ENCODE results near the gene GH2. TPM values are rescaled to one million over a fixed set of nuclear protein-coding genes. Genes with fewer than 3 reads are reported as not detected.
"Not testable (repeated sequence)": the region's sequence is repeated elsewhere in the genome, so short reads cannot be mapped to it uniquely, and the experiment has no call there.

GH2 gene
- total RNA-seq, 2 donors from 2014 or later: not detected

DNA sequence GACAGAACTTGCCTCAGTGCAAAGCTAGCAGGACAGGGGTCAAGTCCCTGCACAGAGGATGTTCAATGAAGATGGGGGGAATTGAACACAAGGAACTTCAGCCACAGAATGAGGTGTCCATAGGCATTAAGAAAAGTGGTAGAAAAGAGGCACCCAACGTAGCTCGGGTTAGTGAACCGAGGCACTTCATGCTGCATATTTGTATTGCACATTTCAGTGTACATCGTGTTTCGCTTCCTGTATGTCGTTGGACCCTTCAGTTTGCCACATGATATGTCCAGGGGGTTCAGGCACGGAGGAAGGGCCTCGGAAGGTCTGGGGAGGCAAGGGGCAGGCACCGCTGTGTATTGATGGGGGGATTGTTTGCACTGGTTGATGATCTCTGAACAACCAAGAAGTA, 3.3 kb downstream of the GH2 start:
- not testable (repeated sequence) for H3K9me3 Mint-ChIP-seq; ATAC-seq (replicated peaks in 1 of 2); H3K4me1 Mint-ChIP-seq (ENCODE audit: low read depth); H3K36me3 Mint-ChIP-seq (ENCODE audit: insufficient read depth in 2 of 2); H3K4me3 Mint-ChIP-seq; H3K27me3 Mint-ChIP-seq (ENCODE audit: low read depth); DNase-seq; H3K27ac Mint-ChIP-seq

DNA sequence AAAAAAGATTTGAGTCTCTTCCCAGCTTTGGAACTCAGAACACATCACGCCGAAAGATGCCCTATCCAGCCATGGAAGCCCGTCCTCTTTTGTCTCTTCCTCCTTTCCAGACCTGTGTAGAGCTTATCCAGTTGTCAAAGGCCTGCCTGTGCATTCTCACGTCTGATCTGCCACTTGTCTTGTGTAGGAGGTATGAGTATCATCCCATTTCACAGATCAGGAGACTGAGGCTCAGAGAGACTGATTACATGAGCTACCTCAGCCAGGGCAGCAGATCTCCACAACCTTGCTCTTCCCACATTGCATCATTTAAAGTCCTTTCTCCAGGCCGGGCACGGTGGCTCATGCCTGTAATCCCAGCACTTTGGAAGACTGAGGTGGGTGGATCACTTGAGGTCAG, 7.1 kb downstream of the GH2 start:
- not testable (repeated sequence) for H3K4me3 Mint-ChIP-seq; H3K27me3 Mint-ChIP-seq (ENCODE audit: low read depth); ATAC-seq (replicated peaks in 1 of 2); DNase-seq; H3K36me3 Mint-ChIP-seq (ENCODE audit: insufficient read depth in 2 of 2); H3K27ac Mint-ChIP-seq; H3K4me1 Mint-ChIP-seq (ENCODE audit: low read depth); H3K9me3 Mint-ChIP-seq

DNA sequence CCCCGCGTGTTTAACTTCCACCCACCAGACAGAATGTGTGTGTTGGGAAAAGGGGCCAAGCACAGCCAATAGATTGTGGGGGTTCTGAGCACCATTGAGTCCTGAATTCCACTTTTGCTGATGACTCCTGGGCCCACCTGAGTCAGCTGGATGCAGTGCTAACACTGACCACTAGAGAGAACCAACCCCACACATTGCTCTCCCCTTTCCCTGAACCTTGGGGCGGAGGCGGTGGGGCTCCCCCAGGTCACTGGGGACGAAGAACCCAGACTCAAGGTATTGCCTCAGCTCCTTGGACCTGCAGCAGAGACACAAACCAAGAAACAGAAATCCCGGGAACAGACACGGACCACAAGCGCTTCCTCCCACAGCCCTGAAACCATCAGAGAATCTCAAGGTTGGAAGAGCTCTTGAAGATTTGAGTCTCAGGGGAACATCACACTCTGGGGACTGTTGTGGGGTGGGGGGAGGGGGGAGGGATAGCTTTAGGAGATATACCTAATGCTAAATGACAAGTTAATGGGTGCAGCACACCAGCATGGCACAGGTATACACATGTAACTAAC, 7.6 kb downstream of the GH2 start:
- H3K4me1 Mint-ChIP-seq (ENCODE audit: low read depth); DNase-seq; H3K27me3 Mint-ChIP-seq (ENCODE audit: low read depth); H3K27ac Mint-ChIP-seq; H3K36me3 Mint-ChIP-seq (ENCODE audit: insufficient read depth in 2 of 2); H3K4me3 Mint-ChIP-seq; H3K9me3 Mint-ChIP-seq; ATAC-seq (replicated peaks in 1 of 2): not testable (repeated sequence)

DNA sequence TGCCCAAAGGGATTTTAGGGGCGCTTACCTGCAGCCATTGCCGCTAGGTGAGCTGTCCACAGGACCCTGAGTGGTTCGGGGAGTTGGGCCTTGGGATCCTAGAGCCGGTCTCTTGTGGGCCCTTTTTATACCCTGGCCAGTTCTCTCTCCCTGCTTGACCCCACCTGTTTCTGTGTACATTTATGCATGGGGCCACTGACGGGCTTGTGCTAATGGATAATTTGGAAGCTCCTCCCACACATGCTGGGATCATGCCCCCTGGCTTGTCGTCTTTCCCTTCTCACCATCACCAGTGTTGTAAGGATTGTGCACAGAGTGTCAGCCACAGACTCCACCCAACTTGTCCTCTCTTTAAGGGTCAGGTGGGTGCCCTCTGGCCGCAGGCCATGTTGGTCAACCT, 8.2 kb downstream of the GH2 start, which contains the start of gene CSH2:
Gene CSH2 (minus strand): TSS at position 101 of the 400 bp plus-strand sequence. CDS start 63 bp downstream, at position 38.
- ATAC-seq (replicated peaks in 1 of 2); H3K4me1 Mint-ChIP-seq (ENCODE audit: low read depth); H3K36me3 Mint-ChIP-seq (ENCODE audit: insufficient read depth in 2 of 2): not testable (repeated sequence)

DNA sequence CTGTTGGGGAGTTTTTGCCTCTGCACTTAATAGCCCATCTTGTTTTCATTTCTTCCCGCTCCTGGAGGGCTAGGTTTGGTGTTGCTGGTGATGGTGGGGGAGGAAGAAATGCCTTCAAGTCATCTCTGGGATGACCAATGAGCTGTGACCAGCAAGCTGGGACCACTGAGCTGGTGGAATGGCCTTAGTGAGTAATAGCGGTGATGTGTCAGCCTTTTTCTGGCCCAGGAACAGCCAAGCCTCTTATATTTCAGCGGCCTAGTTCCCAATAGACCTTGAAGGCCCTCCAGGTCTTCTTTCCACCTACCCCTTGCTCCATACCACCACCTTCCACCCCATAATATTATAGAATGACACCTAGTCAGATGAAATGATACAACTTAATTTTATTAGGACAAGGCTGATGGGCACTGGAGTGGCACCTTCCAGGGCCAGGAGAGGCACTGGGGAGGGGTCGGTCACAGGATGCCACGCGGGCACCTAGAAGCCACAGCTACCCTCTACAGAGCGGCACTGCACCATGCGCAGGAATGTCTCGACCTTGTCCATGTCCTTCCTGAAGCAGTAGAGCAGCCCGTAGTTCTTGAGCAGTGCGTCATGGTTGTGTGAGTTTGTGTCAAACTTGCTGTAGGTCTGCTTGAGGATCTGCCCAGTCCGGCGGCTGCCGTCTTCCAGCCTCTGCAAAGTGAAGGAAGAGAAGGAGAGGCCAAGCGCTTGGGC, 9.9 kb downstream of the GH2 start:
- H3K36me3 Mint-ChIP-seq (ENCODE audit: insufficient read depth in 2 of 2); H3K4me3 Mint-ChIP-seq; H3K27ac Mint-ChIP-seq; H3K4me1 Mint-ChIP-seq (ENCODE audit: low read depth); H3K9me3 Mint-ChIP-seq; ATAC-seq (replicated peaks in 1 of 2); H3K27me3 Mint-ChIP-seq (ENCODE audit: low read depth); DNase-seq: not testable (repeated sequence)

More for the DNA sequence above, 8.2 kb downstream of the GH2 start, which contains the start of gene CSH2:
- not testable (repeated sequence) for H3K27me3 Mint-ChIP-seq (ENCODE audit: low read depth); H3K9me3 Mint-ChIP-seq; DNase-seq; H3K27ac Mint-ChIP-seq; H3K4me3 Mint-ChIP-seq

DNA sequence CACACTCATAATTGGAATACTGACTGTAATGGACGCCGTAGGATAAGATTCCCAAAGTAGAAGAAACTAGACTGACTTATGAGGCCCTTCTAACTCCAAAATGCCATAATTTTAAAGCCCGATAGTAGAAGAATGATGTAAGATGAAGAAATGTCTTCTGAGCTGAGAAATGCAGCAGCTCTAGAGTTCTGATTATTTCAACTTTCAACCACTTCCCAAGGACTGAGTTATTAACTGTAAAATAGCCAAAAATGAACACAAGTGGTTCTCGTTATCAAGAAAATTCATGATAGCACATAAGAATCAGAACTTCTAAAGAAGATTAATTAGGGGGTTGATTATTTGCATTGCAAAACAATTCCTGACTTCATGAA, 11.5 kb downstream of the GH2 start:
- ATAC-seq (replicated peaks in 1 of 2); H3K27me3 Mint-ChIP-seq (ENCODE audit: low read depth); DNase-seq; H3K9me3 Mint-ChIP-seq; H3K36me3 Mint-ChIP-seq (ENCODE audit: insufficient read depth in 2 of 2); H3K27ac Mint-ChIP-seq; H3K4me1 Mint-ChIP-seq (ENCODE audit: low read depth); H3K4me3 Mint-ChIP-seq: not testable (repeated sequence)

DNA sequence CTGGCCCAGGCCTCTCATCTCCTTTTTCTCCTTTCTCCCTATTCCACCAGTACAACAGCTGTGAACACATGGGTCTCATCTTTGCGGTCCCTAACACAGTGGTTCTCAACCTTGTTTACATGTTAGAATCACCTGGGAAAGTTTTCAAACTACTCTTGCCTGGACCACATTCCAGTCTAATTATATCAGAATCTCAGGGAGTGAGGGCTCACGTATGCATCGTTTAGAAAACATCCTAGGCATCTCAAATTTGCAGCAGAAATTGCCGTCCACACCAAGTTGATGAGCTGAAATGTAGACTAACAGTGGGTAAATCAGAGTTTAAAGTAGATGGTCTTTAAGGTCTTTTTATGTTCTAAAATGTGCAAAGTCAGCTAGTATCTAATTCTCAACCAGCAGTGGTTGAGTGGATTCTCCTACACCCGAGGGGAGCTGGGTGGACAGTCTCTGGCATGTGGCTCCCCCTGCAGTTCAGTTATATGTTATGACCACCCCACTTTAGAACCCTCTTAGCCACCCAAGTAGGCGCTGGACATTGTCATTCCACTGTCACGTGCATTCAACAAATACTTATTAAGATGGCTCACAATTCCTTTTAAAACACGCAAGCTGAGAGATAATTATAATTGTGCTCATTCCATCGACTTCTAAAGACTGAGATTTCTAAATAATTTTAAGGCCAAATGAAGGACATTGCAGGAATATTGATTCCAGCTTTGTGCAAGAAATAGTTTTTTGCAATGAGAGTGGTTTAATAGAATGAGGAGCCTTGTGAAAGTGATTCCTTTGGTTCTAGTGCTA, 12.1 kb downstream of the GH2 start:
- peak in 1 of 2 donors; percentile 39 for ATAC-seq (replicated peaks in 1 of 2)
- H3K9me3 Mint-ChIP-seq; DNase-seq; H3K4me1 Mint-ChIP-seq (ENCODE audit: low read depth); H3K4me3 Mint-ChIP-seq; H3K27ac Mint-ChIP-seq; H3K27me3 Mint-ChIP-seq (ENCODE audit: low read depth); H3K36me3 Mint-ChIP-seq (ENCODE audit: insufficient read depth in 2 of 2): not testable (repeated sequence)

DNA sequence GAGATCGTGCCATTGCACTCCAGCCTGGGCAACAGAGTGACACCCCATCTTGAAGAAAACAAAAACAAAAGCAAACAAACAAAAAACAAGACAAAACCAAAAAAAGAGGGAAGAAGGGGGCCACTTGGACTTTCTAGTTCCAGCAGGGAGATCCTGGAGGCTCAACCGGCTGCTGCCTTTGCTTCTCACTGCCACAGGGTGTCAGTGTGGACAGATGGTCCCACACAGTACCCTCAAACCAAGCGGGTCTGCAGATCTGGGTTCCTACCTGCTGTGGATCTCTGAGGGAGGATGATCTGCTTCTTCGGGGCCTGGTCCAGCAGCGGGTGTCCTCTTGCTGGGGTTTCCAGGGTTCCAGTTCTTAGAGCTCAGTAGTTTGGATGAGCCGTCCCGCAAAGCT, 15.1 kb downstream of the GH2 start:
- not testable (repeated sequence) for H3K4me3 Mint-ChIP-seq; ATAC-seq (replicated peaks in 1 of 2); DNase-seq; H3K36me3 Mint-ChIP-seq (ENCODE audit: insufficient read depth in 2 of 2); H3K9me3 Mint-ChIP-seq; H3K4me1 Mint-ChIP-seq (ENCODE audit: low read depth); H3K27ac Mint-ChIP-seq; H3K27me3 Mint-ChIP-seq (ENCODE audit: low read depth)

DNA sequence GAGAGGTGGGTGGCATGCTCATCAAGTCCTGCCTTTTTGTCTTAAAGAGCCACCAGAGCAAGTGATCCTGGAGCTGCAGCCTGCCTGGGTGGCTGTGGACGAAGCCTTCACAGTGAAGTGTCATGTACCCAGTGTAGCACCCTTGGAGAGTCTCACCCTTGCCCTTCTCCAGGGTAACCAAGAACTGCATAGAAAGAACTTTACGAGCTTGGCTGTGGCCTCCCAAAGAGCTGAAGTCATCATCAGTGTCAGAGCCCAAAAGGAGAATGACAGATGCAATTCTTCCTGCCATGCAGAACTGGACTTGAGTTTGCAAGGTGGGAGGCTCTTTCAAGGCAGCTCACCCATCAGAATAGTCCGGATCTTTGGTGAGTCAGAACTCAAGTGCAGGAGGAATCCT, 22.5 kb downstream of the GH2 start:
- Mint-ChIP-seq H3K27ac (no peak overlapping the region), H3K4me1 (ENCODE audit: low read depth) (no peaks in the 10 kb centered on the region), H3K36me3 (ENCODE audit: insufficient read depth in 2 of 2) (no peaks in the 10 kb centered on the region), H3K9me3 (no peaks in the 10 kb centered on the region), H3K4me3 (no peak overlapping the region), H3K27me3 (ENCODE audit: low read depth) (peaks cover 8% of the 10 kb centered on the region)
- ATAC-seq (replicated peaks in 1 of 2): no peak
- DNase-seq: no peak

DNA sequence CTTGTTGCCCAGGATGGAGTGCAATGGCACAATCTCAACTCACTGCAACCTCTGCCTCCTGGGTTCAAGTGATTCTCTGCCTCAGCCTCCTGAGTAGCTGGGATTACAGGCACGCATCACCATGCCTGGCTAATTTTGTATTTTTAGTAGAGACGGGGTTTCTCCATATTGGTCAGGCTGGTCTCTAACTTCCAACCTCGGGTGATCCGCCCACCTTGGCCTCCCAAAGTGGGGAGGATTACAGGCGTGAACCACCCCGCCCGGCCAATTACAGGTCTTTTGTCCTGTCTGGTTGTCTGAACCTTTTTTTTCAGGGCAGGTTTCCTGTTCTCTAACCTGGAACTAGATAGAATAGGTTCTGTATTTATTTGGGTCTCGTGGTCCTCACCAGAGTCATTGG, 25.3 kb downstream of the GH2 start:
- not testable (repeated sequence) for H3K27me3 Mint-ChIP-seq (ENCODE audit: low read depth); H3K4me1 Mint-ChIP-seq (ENCODE audit: low read depth); H3K36me3 Mint-ChIP-seq (ENCODE audit: insufficient read depth in 2 of 2); H3K27ac Mint-ChIP-seq; ATAC-seq (replicated peaks in 1 of 2); H3K9me3 Mint-ChIP-seq; H3K4me3 Mint-ChIP-seq; DNase-seq

DNA sequence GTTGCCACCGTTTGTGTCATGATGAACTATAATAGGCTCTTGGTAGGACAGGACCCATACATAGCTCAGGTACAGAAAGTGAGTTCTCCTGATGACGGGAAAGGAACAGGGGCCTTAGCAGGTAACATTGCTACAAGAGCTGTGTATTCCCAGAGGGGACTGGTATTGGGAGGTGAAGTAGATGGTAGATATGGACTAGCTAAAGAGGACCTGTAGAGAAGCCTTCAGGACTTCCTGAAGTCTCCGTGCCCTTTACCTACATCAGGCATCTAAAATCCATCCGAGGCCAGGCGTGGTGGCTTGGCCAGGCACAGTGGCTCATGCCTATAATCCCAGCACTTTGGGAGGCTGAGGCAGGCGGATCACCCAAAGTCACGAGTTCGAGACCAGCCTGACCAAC, 26.6 kb downstream of the GH2 start:
- DNase-seq: no peak
- H3K27me3 Mint-ChIP-seq (ENCODE audit: low read depth): peaks cover 6% of the 10 kb centered on the region
- ATAC-seq (replicated peaks in 1 of 2): no peak
- no peaks in the 10 kb centered on the region for H3K4me1 Mint-ChIP-seq (ENCODE audit: low read depth)
- no peaks in the 10 kb centered on the region for H3K9me3 Mint-ChIP-seq
- H3K4me3 Mint-ChIP-seq: no peak overlapping the region
- no peak overlapping the region for H3K27ac Mint-ChIP-seq
- H3K36me3 Mint-ChIP-seq (ENCODE audit: insufficient read depth in 2 of 2): no peaks in the 10 kb centered on the region

DNA sequence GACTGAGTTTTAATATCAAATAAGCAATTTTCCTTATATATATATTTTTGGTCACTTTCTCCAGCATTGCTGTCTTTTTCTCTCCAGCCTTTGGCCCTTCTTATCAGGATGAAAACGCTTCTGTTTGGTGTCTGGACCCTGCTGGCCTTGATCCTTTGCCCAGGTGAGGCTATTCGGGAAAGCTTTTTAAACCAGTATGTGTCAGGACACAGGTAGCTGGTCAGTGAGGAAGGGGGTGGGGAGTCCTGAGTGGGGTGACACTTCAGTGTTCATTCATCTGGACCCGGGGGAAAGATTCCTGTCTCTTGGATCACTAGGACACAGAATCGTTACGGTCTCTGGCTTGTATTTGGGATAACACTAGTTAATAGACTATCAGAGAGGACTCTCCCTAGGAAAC, 27.0 kb downstream of the GH2 start:
- Mint-ChIP-seq H3K36me3 (ENCODE audit: insufficient read depth in 2 of 2) (no peaks in the 10 kb centered on the region), H3K27ac (no peak overlapping the region), H3K4me3 (no peak overlapping the region), H3K4me1 (ENCODE audit: low read depth) (no peaks in the 10 kb centered on the region), H3K27me3 (ENCODE audit: low read depth) (peaks cover 1% of the 10 kb centered on the region), H3K9me3 (no peaks in the 10 kb centered on the region)
- DNase-seq (no peak), ATAC-seq (replicated peaks in 1 of 2) (no peak)

DNA sequence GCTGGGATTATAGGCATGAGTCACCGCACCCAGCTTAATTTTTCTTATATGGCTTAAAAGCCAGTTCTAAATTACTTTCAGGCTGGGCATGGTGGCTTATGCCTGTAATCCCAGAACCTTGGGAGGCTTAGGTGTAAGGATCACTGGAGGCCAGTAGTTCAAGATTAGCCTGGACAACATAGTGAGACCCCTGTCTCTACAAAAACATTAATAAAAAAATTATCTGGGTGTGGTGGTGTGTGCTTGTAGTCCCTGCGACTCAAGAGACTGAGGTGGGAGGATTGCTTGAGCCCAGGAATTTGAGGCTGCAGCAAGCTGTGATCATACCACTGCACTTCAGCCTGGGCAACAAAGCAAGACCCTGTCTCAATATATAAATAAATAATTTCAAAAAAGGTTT, 28.5 kb downstream of the GH2 start:
- DNase-seq: no peak
- Mint-ChIP-seq H3K4me3 (no peak overlapping the region), H3K36me3 (ENCODE audit: insufficient read depth in 2 of 2) (peaks cover under 1% of the 10 kb centered on the region in 2 donors), H3K27me3 (ENCODE audit: low read depth) (no peaks in the 10 kb centered on the region), H3K27ac (no peak overlapping the region), H3K4me1 (ENCODE audit: low read depth) (peaks cover 11% of the 10 kb centered on the region), H3K9me3 (peaks cover 0 to under 1% of the 10 kb centered on the region in 2 donors)
- no peak for ATAC-seq (replicated peaks in 1 of 2)
